IPS-NIHi7 (cell line): ENCODE data around the gene ADAMTSL4.
A peak's percentile ranks its signal among the peaks of the same experiment; 100 is the strongest.

Experiments used
- DNase-seq: peaks from one replicate; pipeline ENCODE4 v3.0.0; 2012; ENCODE audit warnings: mixed read lengths; ENCODE audit errors: extremely low spot score

Gene ADAMTSL4

DNA sequence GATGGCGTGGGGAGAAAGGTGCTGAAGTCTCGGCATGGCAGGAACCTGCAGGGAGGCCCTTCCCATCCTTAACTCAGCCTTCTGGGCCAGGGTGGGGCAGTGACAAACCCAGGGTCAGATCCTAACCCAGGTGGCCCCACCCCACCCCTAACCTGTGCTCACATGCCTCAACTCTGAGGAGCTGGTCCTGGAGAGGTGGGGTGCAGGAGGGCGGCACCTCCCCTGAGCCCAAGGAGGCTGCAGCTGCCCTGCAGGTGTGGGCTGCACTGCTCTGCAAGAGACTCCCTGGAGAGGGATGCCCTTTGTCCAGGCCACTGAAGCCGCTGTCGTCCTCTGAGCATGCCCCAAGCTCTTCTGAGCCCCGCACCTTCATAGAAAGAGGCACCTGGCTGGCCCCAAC is 15.2 kb upstream of the ADAMTSL4 start:
- no peak for DNase-seq

DNA sequence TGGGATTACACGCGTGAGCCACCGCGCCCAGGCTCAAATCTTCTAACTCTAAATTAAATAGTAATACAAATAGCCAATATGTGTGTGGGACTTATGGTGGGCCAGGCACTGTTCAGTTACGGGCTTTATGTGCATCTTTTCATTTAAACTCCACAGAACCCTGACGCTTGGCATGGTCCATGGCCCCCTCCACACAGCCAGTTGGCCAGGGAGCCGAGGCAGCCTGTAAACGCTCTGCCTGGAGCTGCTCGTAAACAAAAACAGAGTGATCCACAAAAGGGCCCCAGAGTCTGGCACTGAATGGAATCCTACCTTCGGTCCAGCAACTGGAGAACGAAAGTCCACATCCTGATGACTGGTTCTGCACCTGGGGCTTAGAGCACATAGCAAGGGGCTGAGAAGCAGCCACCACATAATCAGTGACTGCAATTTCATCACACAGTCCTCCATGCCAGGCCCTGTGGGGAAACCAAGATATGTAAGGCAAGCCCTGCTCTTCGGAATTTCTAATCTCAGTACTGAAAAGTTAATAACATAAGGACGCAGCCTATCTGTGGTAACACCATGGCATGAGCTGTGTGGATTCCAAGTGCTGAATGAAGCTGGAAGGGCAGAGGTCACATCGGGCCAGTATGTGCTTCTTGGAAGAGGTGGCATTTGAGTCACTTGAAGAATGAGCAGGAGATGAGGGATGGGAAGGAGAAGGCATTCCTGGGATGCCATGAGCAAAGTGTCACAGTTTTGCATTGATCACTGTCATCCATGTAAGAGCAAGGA is 13.5 kb upstream of the ADAMTSL4 start:
- no peak for DNase-seq

DNA sequence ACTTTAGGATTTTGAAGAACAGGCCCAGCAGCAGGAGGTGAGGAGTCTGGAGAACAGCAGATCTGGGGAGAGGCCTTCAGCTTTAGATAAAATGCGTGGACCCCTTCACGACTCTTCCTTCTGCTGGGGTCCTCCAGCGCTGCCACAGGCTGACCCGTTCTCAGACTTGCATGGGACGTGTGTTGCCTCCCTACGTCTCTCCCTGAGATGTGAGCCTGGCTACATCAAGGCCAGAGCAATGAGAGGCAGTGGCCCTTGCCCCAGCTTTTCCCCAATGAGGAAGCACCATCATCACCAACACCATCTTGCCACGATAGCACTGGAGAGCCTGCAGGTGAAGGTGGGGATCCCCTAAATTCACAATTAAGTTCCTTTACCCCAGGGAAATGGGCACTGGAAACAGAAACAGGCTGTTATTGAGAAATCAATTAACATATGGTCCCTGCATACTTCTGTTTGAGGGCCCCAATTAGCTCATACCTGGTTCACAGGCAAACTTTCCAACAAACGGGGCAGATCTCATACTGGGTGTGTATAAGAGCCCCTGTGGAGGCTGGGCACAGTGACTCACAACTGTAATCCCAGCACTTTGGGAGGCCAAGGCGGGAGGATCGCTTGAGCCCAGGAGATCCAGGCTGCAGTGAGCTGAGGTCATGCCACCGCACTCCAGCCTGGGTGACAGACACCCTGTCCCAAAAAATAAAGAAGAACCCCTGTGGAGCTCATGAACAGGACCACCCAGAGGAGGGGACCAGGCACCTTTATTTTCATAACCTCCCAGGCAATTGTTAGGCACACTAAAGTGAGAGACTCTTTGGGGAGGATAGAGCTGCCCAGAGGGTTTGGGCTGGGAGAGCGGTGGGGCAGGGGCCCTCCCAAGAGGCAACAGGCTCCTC is 12.1 kb upstream of the ADAMTSL4 start:
- no peak for DNase-seq

DNA sequence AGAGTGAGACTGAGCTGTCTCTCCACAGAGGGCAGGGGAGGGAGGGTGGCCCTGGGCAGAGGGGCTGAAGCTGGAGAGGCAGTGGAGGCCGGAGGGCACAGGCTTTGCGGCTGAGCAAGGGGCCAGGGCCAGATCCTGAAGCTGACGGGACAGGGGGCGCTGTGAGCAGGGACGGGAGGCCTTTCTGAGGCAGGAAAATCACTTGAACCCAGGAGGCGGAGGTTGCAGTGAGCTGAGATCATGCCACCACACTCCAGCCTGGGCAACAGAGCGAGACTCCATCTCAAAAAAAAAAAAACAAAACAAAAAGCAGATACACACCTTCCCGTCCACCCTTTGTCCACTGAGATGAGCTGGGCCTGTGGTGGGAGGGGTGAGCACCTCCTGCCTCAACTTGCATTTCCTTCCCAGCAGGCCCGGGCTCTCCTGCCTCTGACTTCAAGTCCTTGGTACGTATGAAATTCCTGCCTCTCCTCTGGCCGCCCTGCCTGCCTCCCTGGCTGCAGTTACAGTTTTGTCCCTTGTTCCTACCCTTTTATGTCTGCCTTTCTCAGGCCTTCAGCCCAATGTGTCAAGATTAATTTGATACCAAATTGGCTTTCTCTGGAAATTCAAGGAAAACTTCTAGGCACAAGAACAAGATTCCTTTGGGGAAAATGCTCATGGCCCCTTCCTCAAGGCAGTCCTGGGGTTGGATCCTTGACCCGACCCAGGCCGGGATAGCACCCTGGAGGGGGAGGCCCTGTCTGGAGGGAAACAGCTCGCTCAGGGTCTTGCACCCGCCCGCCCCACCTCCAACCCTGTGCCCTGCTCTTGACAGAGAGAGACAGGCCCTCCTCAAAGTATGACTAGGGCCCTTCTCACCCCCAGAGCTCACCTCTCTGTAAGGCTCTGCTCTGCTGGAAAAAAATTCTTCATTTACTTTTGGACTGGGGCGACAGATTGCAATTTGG is 11.2 kb upstream of the ADAMTSL4 start:
- DNase-seq = peak; percentile 65

DNA sequence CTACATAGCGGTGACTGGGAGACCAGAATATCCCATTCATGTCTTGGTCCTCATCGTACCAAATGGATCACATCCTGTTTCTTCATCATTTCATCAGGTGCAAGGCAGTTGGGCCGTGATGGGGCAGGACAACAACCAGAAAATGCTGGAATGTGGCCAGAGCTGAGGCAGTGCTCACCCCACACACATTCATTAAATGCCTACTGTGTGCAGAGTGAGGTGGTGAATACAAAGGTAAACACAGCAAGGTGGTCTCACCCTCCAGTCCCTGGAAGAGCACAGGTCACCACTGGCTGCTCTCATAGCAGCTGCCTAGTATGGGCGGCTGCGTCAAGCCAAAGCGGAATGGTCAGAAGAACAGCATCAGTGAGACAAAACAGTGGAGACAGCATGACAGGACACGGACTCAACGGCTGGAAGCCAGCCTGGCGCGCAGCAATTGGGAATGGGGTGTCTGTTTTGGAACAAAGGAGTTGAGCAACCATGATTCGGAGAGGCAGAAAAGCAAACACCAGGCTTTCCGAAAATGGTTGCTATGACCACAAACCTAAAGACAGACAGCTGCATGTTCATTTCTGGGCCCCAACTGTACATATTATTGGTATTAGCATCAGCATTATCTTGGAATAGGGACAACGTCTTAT is 5.6 kb upstream of the ADAMTSL4 start:
- no peak for DNase-seq

DNA sequence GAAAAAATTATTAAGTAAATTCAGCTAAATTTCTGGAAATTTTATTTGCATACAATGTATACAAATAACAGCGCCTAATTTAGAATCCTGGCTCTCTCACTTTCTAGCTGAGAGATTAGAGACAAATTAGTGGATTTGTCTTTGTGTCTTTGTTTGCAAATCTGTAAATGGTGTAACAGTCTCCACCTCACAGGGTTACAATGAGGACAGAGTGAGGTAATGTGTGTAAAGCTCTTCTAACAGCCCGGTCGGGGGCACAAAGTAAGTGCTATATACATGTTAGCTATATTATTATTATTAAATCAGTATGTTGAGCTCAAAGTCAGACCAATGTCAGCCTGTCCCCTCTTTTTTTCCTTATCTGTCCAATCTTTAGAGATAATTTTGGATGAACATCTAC is 5.0 kb upstream of the ADAMTSL4 start:
- DNase-seq = no peak

DNA sequence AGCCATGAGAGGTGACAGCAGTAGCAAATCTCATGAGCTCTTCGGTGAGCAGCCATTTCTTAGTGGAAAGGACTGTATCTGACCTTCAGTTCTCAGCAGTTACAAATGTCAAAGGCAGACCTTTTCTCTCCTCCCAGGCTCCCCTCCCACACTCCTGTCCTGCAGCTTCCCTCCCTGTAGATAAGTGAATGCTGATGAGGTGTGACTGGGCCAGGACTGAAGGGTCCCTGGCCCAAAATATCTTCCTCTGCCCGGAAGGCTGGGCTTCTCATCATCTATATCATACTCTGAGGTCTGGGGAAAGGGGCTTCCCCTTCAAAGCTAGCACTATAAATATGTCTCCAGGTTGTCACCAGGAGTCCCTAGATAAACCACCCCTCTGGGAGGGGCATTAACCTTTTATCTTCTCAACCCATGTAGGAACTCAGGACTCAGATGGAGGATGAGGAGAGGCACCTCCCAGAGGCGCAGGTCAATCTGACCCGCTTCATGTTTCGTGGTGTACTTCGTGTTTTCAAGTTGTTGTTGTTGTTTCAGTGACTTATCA is 3.6 kb upstream of the ADAMTSL4 start:
- no peak for DNase-seq

DNA sequence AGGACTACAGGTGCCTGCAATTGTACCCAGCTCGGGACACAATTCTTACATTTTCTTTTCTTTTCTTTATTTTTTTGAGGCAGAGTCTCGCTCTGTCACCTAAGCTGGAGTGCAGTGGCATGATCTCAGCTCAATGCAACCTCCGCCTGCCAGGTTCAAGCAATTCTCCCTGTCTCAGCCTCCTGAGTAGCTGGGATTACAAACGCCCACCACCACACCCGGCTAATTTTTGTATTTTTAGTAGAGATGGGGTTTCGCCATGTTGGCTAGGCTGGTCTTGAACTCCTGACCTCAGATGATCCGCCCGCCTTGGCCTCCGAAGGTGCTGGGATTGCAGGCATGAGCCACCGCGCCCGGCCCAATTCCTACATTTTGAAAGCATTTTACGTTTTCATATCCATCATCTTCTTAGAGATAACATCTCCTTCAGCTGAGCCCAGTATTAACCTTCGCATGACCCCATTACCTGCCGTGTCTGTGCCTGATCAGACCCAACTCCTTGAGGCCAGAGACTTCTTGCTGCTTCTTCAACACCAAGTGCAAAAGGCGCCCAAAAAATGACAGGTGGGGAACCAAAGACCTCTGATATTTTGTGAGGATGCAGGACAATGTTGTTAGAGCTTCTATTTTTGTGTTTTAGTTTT is 2.8 kb upstream of the ADAMTSL4 start:
- no peak for DNase-seq

DNA sequence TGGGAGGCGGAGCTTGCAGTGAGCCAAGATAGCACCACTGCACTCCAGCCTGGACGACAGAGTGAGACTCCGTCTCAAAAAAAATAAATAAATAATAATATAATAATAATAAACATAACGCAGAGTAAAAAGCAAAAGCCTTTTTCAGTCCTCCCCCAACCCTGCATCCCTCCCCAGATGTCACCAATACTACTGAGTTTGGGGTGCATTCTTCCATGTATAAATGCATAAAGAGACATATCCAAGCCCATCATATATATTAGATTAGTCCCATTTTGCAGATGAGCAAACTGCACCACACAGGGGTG is 930 bp upstream of the ADAMTSL4 start:
- DNase-seq = no peak

DNA sequence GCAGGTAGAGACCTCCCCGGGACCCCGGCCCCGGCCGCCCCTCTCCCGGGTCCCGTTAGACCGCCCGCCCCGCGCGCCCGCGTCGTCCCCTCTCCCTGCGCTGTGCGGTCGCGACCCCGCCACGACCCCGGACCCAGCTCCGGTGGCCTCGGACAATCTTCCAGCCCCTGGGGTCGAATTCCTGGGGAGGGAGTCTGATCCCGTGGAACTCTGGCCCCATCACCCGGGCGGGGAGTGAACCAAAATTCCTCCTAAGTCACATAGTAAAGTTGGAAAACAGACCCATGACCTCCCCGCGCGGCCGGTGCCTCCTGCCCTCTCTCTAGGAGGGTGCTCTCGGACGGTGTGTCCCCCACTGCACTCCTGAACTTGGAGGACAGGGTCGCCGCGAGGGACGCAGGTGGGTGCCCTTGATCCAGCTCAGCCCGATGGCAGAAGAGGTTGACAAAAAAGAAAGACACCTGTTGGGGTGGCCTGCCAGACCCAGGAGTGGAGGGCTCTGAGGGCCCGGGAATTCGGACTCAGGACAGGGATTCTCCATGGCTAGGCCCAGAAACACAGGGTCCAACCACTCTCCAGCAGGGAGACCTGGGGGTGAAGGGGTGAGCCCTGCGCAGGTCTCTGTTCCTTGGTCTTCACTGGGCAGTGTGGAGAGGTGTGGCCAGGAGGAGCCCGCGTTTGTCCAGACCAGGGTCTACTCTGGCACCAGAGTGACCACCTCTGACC is 451 bp downstream of the ADAMTSL4 start:
- peak; percentile 54 for DNase-seq

DNA sequence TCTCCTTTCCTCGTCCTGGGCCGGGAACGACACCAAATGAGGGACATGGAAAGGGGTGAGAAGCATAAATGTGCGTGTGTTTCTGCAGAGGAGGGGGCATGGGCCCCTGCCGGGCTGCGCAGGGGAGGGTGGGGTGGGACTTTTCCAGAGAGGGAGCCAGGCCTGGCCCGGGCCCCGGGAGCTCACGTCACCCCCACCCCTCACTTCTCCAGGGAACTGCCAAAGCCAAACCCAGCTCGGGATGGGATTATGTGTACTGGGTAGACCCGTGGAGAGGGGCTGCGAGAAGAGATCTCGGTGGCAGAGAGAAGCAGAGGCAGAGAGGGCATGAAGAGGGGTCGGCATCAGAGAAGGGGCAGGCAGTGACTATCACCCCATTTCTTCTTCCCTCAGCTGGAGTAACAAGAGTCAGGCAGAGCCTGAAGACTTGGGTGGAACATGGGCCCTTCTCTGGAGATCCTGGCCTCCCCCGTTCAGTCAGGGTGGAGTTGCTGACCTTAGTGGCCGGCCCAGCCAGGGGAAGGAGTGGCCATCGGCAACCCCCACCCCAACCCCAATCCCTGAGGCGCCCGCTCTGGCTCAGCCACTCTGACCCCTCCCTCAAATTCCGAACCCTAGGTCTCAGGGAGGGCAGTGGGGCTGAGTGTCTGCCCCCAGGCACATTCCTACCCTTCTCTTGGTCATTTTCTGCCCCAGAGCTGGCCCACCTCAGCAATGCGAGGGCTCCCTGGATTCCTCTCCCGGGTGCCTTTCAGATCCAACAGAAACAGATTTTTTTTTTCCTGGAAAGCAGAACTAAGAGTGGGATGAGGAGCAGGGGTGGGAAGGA is 1.2 kb downstream of the ADAMTSL4 start:
- peak; percentile 12 for DNase-seq

DNA sequence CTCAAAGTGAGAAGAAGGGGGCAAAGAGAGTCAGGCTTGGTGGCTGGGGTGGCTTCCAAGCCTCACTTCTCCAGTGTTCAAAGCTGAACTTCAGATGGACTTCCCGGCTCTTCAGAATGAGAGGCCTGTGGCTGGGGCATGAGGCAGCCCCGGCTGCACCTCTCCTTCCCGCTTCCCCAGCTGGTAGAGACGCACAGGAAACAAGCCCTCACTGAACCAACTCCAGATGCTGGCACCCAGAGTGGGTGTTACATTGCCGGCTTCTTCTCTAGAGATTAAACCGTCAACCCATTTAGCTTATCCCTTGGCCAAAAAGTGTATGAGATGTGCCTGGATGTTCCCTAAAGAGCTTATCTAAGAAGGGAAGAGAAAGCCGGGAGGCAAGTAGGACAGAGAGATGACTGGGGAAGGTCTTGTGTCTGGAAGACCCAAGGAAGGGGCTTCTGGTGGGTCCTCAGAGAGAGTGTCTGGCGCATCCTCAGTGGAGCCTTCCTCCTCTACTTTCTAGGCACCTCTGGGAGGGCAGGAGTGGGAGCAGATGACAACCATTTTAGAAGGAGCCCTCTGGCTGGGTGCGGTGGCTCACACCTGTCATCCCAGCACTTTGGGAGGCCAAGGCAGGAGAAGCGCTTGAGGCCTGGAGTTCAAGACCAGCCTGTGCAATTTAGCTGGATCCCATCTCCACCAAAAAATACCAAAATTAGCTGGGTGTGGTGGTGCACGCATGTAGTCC is 2.0 kb downstream of the ADAMTSL4 start:
- DNase-seq = no peak

DNA sequence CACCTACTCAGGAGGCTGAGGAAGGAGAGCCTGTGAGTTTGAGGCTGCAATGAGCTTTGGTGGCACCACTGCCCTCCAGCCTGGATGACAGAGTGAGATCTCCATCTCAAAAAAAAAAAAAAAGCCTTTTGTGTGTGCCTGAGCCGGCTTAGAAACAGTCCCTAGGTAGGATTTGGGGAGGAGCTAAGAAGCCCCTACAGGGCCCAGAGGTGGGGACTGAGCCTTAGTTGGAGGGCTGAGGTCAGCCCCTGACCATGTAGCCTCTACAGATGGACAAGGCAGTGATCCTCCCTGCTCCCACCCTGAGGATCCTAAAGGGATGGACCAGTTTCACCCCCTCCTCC is 2.5 kb downstream of the ADAMTSL4 start:
- no peak for DNase-seq

DNA sequence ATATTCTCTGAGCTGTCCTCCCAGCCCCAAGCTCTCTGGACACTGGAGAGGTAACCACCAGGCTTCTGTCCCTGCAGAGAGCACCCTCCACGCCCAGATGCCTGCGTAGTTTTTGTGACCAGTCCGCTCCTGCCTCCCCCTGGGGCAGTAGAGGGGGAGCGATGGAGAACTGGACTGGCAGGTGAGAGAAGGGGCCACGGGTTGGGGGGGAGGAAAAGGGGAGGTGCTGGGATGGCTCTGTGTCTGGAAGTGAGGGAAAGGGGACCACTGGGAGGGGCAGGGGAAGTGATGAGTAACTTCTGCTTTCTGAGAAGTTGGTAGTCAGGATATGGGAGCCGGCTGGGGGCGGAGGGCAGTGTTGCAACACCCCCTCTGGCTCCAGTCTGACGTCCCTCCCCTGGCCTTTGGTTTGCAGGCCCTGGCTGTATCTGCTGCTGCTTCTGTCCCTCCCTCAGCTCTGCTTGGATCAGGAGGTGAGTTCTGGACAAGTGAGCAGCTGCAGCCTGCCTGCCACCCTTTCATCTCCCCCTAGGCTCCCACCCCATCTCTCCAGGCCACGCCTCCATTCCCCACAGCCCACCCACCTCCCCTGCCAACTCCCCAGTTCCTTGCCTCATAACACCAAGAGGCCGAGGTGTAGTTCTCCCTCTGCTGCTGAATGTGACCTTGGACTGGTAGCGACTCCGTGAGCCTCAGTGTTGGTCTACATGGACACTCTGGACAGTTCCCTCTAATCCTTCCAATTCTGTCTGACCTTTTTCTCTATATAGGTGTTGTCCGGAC is 3.1 kb downstream of the ADAMTSL4 start:
- peak; percentile 43 for DNase-seq

DNA sequence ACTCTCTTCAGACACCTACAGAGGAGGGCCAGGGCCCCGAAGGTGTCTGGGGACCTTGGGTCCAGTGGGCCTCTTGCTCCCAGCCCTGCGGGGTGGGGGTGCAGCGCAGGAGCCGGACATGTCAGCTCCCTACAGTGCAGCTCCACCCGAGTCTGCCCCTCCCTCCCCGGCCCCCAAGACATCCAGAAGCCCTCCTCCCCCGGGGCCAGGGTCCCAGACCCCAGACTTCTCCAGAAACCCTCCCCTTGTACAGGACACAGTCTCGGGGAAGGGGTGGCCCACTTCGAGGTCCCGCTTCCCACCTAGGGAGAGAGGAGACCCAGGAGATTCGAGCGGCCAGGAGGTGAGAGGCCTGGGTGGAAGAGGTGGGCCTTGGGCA is 3.7 kb downstream of the ADAMTSL4 start:
- no peak for DNase-seq

DNA sequence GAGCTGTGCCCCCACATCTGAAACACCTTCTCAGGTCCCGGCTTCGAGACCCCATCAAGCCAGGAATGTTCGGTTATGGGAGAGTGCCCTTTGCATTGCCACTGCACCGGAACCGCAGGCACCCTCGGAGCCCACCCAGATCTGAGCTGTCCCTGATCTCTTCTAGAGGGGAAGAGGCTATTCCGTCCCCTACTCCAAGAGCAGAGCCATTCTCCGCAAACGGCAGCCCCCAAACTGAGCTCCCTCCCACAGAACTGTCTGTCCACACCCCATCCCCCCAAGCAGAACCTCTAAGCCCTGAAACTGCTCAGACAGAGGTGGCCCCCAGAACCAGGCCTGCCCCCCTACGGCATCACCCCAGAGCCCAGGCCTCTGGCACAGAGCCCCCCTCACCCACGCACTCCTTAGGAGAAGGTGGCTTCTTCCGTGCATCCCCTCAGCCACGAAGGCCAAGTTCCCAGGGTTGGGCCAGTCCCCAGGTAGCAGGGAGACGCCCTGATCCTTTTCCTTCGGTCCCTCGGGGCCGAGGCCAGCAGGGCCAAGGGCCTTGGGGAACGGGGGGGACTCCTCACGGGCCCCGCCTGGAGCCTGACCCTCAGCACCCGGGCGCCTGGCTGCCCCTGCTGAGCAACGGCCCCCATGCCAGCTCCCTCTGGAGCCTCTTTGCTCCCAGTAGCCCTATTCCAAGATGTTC is 4.3 kb downstream of the ADAMTSL4 start:
- no peak for DNase-seq

DNA sequence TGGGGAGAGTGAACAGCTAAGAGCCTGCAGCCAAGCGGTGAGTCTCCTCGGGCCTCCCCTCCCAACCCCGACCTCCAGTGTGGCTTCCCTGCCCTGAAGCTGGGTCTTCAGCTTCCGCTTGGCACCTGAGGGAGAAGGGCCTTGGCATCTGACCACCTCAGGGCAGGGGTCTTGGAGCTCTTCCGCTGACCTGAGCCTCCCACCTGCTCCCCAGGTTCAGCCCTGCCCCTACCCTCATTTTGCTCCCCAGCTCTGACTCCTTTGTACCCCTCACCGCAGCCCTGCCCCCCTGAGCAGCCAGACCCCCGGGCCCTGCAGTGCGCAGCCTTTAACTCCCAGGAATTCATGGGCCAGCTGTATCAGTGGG is 4.9 kb downstream of the ADAMTSL4 start:
- no peak for DNase-seq
